Measurements from ENCODE around the gene PACSIN2.
A peak's percentile ranks its signal among the peaks of the same experiment; 100 is the strongest.

The PACSIN2 gene

DNA sequence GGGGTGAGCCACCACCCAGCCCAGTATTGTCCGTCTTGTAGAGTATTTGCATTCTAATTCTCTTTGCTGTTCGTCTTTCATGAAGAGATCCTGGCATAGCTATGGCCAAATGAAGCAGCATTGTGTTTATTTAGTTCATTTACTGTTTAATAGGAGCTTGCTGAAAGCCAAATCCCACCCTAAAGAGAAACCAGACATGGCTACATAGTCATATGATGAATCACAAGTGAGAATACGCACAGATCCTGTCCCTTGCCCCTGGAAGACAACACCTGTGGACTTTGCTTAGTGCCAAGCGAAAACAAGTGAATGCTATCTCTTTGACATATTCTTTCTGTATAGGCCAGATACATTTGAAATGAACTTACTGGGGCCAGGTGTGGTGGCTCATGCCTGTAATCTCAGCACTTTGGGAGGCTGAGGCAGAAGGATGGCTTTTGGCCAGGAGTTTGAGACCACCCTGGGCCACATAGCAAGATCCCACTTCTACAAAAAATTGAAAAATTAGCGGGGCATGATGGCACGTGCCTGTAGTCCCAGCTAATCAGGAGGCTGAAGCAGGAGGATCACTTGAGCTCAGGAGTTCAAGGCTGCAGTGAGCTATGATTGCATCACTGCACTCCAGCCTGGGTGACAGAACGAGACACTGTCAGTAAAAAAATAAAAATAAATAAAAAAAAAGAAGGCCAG is 152.8 kb downstream of the PACSIN2 start:
- Mint-ChIP-seq H3K27ac (no peak overlapping the region), H3K4me3 (no peak overlapping the region)

DNA sequence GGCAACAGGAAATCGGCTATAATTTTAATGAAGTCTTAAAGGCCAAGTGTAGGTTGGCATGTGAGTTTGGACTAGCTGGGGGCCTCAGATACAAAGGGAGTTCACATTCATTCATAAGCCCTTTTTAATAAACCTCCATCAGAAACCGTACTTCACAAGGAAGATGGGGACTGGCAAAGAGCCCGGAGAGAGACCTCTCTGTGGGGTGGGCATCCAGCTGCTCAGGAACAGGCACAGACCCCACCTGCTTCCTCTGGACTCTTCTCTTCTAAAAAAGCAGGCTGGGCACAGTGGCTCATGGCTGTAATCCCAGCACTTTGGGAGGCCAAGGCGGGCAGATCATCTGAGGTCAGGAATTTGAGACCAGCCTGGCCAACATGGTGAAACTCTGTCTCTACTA is 154.0 kb downstream of the PACSIN2 start:
- no peak overlapping the region for H3K27ac Mint-ChIP-seq
- peaks cover 9% of the 10 kb centered on the region for H3K36me3 Mint-ChIP-seq (ENCODE audit: low read depth)
- H3K9me3 Mint-ChIP-seq: peaks cover 3% of the 10 kb centered on the region
- H3K27me3 Mint-ChIP-seq (ENCODE audit: low read depth, poor library complexity): peaks cover 8% of the 10 kb centered on the region
- H3K4me3 Mint-ChIP-seq: no peak overlapping the region
- H3K4me1 Mint-ChIP-seq: peaks cover 13% of the 10 kb centered on the region
- DNase-seq: no peak
- no peak for TF ChIP-seq CTCF (IDR thresholded peaks at IDR 0.05)

More for the DNA sequence above, 152.8 kb downstream of the PACSIN2 start:
- Mint-ChIP-seq H3K9me3 (peaks cover 3% of the 10 kb centered on the region), H3K27me3 (ENCODE audit: low read depth, poor library complexity) (peaks cover 8% of the 10 kb centered on the region), H3K36me3 (ENCODE audit: low read depth) (peaks cover 9% of the 10 kb centered on the region), H3K4me1 (peaks cover 9% of the 10 kb centered on the region)
- TF ChIP-seq CTCF (IDR thresholded peaks at IDR 0.05): no peak
- no peak for DNase-seq

- Mint-ChIP-seq H3K27me3 (ENCODE audit: low read depth, poor library complexity) (peaks cover 8% of the 10 kb centered on the region), H3K4me1 (peaks cover 24% of the 10 kb centered on the region), H3K27ac (no peak overlapping the region), H3K36me3 (ENCODE audit: low read depth) (peaks cover 4% of the 10 kb centered on the region), H3K4me3 (peak overlapping the region; percentile 5), H3K9me3 (peaks cover 3% of the 10 kb centered on the region)
- no peak for TF ChIP-seq CTCF (IDR thresholded peaks at IDR 0.05)
- no peak for DNase-seq
Observed at GRCh38 chr22:42857845-42858481, 157.0 kb downstream of the PACSIN2 start.

DNA sequence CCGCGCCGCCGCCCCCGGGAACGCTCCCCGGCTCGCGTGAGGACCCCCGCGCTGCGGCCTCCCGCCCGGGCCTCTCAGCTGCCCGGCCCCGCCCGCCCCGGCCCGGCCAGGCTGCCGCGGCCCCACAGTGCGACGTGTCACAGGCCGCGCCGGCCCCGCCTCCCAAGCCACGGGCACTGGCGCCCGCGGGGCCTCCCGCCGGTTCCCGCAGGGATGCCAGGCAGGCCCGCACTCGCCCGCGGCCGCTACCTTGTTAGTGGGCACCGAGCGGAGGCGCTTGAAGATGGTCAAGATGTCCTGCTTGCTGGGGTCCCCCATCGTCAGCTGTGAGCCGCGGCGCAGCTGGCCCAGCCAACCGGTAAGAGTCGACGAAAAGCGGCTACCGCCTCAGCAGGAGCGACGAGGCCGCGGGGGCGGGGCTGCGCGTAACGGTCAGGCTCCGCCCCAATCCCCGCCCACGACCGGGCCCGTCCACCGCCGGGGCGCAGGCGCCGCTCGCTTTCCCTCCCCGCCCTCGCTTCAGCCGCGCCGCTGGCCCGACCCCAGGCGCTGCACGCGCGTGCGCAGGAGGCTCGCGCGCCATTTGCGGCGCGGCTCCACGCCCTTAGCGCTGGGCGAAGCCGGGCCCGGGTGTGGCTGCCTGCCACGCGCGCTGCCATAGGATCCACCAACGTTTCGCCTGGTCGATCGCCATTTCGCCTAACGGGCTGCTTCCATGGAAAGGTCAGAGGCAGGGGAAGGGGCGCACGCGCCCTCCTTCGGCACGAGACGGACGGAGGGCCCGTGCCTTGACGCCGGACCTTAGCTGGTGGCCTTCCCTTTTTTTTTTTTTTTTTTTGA is 157.9 kb downstream of the PACSIN2 start, which contains the start of gene ARFGAP3:
ARFGAP3 (minus strand) TSS at position 409 of the 840 bp plus-strand sequence; CDS start at position 318, 91 bp downstream.
- no peak for TF ChIP-seq CTCF (IDR thresholded peaks at IDR 0.05)
- Mint-ChIP-seq H3K27ac (peak within 1 kb of the TSS; percentile 98), H3K9me3 (peaks cover 3% of the 10 kb centered on the region), H3K36me3 (ENCODE audit: low read depth) (peaks cover 2% of the 10 kb centered on the region), H3K27me3 (ENCODE audit: low read depth, poor library complexity) (peaks cover 8% of the 10 kb centered on the region), H3K4me3 (peak within 1 kb of the TSS; percentile 89), H3K4me1 (peaks cover 24% of the 10 kb centered on the region)
- DNase-seq: peak; percentile 97

DNA sequence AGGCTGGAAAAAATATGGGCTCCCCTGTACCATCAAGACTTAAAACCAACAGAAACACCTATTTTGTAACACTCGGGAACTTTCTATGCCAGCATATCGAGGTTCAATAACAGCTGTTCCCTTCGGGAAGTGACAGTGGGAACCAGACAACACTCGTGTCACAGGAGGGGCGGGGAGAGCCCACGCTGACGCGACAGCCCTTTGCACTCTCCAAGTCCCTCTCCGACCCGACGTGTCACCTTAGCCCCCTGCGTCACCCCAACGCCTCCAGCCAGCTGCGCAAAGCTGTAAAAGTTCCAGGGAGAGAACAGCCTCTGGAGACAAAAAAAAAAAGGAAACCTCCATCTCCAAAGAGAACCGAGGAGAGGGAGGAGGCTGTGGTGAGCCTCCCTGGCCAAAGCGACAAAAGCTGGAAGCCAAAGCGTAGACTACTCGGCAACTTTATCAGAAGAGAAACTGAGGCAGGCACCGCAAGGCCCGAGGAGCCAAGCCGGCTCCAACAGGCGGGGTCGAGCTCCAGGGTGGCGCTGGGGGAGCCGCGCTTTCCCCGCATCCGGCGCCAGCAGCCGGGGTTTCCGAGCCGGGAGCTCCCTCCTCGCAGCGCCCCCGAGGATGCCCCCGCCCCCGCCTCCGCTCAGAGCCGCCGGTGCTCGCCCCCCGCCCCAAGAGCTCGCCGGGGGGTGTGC is 158.6 kb downstream of the PACSIN2 start:
- H3K27me3 Mint-ChIP-seq (ENCODE audit: low read depth, poor library complexity): peaks cover 5% of the 10 kb centered on the region
- DNase-seq: peak; percentile 47
- H3K27ac Mint-ChIP-seq: peak overlapping the region; percentile 98
- no peaks in the 10 kb centered on the region for H3K36me3 Mint-ChIP-seq (ENCODE audit: low read depth)
- TF ChIP-seq CTCF (IDR thresholded peaks at IDR 0.05): no peak
- peaks cover 24% of the 10 kb centered on the region for H3K4me1 Mint-ChIP-seq
- peak overlapping the region; percentile 89 for H3K4me3 Mint-ChIP-seq
- H3K9me3 Mint-ChIP-seq: peaks cover 3% of the 10 kb centered on the region

Data from nephron progenitor cell (in vitro differentiated cells).